ENCODE data around the gene HIGD2A.

GRCh38 chr5:176424181-176424580 is 35.6 kb downstream of the HIGD2A start:
- no peak for TF ChIP-seq CTCF (IDR thresholded peaks at IDR 0.05)
- TF ChIP-seq ZFX (IDR thresholded peaks at IDR 0.05; ENCODE audit: borderline replicate concordance), result no peak
